ENCODE data around the gene CPB2.

The CPB2 gene

GRCh38 chr13:46145135-46145534 is 40.3 kb upstream of the CPB2 start:
- TF ChIP-seq NFIC (IDR thresholded peaks at IDR 0.05), result no peak
- TF ChIP-seq TCF12 (IDR thresholded peaks at IDR 0.05; ENCODE audit: low read depth), result no peak
- no peak for TF ChIP-seq EGR1 (IDR thresholded peaks at IDR 0.05)
- TF ChIP-seq CREB1 (IDR thresholded peaks at IDR 0.05; ENCODE audit: low read depth), result no peak
- no peak for TF ChIP-seq FOXM1 (IDR thresholded peaks at IDR 0.05; ENCODE audit: borderline replicate concordance, low read depth)
- TF ChIP-seq MAX (IDR thresholded peaks at IDR 0.05), result no peak
- no peak for TF ChIP-seq RAD21 (IDR thresholded peaks at IDR 0.05; ENCODE audit: low read depth)
- no peak for TF ChIP-seq YY1 (IDR thresholded peaks at IDR 0.05; ENCODE audit: low read depth)
- TF ChIP-seq EP300 (IDR thresholded peaks at IDR 0.05; ENCODE audit: borderline replicate concordance), result no peak
- no peak for TF ChIP-seq CEBPB (IDR thresholded peaks at IDR 0.05)
- TF ChIP-seq REST (IDR thresholded peaks at IDR 0.05; ENCODE audit: low read depth), result no peak
- no peak for TF ChIP-seq TAF1 (IDR thresholded peaks at IDR 0.05; ENCODE audit: low read depth)
- TF ChIP-seq TEAD4 (IDR thresholded peaks at IDR 0.05), result no peak
- TF ChIP-seq USF1 (IDR thresholded peaks at IDR 0.05), result no peak
- no peak for TF ChIP-seq ZBTB7A (IDR thresholded peaks at IDR 0.05; ENCODE audit: low read depth)

- TF ChIP-seq RAD21 (IDR thresholded peaks at IDR 0.05; ENCODE audit: low read depth), result no peak
- TF ChIP-seq YY1 (IDR thresholded peaks at IDR 0.05; ENCODE audit: low read depth), result no peak
- no peak for TF ChIP-seq NFIC (IDR thresholded peaks at IDR 0.05)
- no peak for TF ChIP-seq USF1 (IDR thresholded peaks at IDR 0.05)
- TF ChIP-seq ZBTB7A (IDR thresholded peaks at IDR 0.05; ENCODE audit: low read depth), result no peak
- TF ChIP-seq TCF12 (IDR thresholded peaks at IDR 0.05; ENCODE audit: low read depth), result no peak
- no peak for TF ChIP-seq MAX (IDR thresholded peaks at IDR 0.05)
- no peak for TF ChIP-seq TAF1 (IDR thresholded peaks at IDR 0.05; ENCODE audit: low read depth)
- no peak for TF ChIP-seq TEAD4 (IDR thresholded peaks at IDR 0.05)
- TF ChIP-seq EP300 (IDR thresholded peaks at IDR 0.05; ENCODE audit: borderline replicate concordance), result no peak
- no peak for TF ChIP-seq CEBPB (IDR thresholded peaks at IDR 0.05)
- TF ChIP-seq REST (IDR thresholded peaks at IDR 0.05; ENCODE audit: low read depth), result no peak
- no peak for TF ChIP-seq FOXM1 (IDR thresholded peaks at IDR 0.05; ENCODE audit: borderline replicate concordance, low read depth)
- TF ChIP-seq CREB1 (IDR thresholded peaks at IDR 0.05; ENCODE audit: low read depth), result no peak
- TF ChIP-seq EGR1 (IDR thresholded peaks at IDR 0.05), result no peak
These were observed 38.4 kb upstream of the CPB2 start for GRCh38 chr13:46143184-46143701.

- TF ChIP-seq TEAD4 (IDR thresholded peaks at IDR 0.05), result no peak
- TF ChIP-seq TAF1 (IDR thresholded peaks at IDR 0.05; ENCODE audit: low read depth), result no peak
- no peak for TF ChIP-seq REST (IDR thresholded peaks at IDR 0.05; ENCODE audit: low read depth)
- TF ChIP-seq NFIC (IDR thresholded peaks at IDR 0.05), result no peak
- TF ChIP-seq FOXM1 (IDR thresholded peaks at IDR 0.05; ENCODE audit: borderline replicate concordance, low read depth), result no peak
- TF ChIP-seq CEBPB (IDR thresholded peaks at IDR 0.05), result no peak
- TF ChIP-seq MAX (IDR thresholded peaks at IDR 0.05), result no peak
- no peak for TF ChIP-seq RAD21 (IDR thresholded peaks at IDR 0.05; ENCODE audit: low read depth)
- no peak for TF ChIP-seq CREB1 (IDR thresholded peaks at IDR 0.05; ENCODE audit: low read depth)
- no peak for TF ChIP-seq EGR1 (IDR thresholded peaks at IDR 0.05)
- no peak for TF ChIP-seq USF1 (IDR thresholded peaks at IDR 0.05)
- TF ChIP-seq ZBTB7A (IDR thresholded peaks at IDR 0.05; ENCODE audit: low read depth), result no peak
- TF ChIP-seq EP300 (IDR thresholded peaks at IDR 0.05; ENCODE audit: borderline replicate concordance), result no peak
- TF ChIP-seq TCF12 (IDR thresholded peaks at IDR 0.05; ENCODE audit: low read depth), result no peak
These were observed 37.9 kb upstream of the CPB2 start for GRCh38 chr13:46142776-46143175.

Data from Ishikawa (cell line).